GM12878 (cell line): ENCODE results near the gene RBMS1. TPM values are rescaled to one million over a fixed set of nuclear protein-coding genes. Genes with fewer than 3 reads are reported as not detected.

ENCODE experiments used
- ATAC-seq: fragments of 200-7000 bp; cut with Tn5 transposase; 3 replicates; pipeline ENCODE4 v1.9.1; 2020; ENCODE audit warnings: mild to moderate bottlenecking, moderate library complexity
- BruUV-seq: library from RNA; stranded (reverse); fragments of 400-500 nt; replicated peaks from 2 replicates; lab custom pipeline; 2021; lab: Mats Ljungman, UMichigan
- CTCF ChIA-PET: fragments of 300-600 bp; sonication (Branson Sonifier 250); formaldehyde crosslinking; extraction: SDS; loops from one replicate; lab custom pipeline; 2021; ENCODE audit warnings: inconsistent platforms; lab: Yijun Ruan, JAX
- POLR2A ChIA-PET: fragments of 350-600 bp; formaldehyde crosslinking; extraction: SDS; loops from one replicate; lab custom pipeline; 2021; ENCODE audit warnings: inconsistent platforms; lab: Charles Lee
- RAD21 ChIA-PET: fragments of 300-600 bp; sonication (Branson Sonifier 250); formaldehyde crosslinking; loops from one replicate; lab custom pipeline; 2023; ENCODE audit warnings: antibody characterized with exemption; ENCODE audit not compliant: unreplicated experiment; lab: Charles Lee
- SMC1A ChIA-PET: fragments of 300-600 bp; sonication (Branson Sonifier 250); formaldehyde crosslinking; loops from one replicate; lab custom pipeline; 2023; ENCODE audit not compliant: unreplicated experiment, uncharacterized antibody; lab: Charles Lee
- DNase-seq: peaks from one replicate; pipeline ENCODE4 v3.0.0-alpha.2; 2011; ENCODE audit warnings: low read depth, low spot score
- FAIRE-seq: peaks from 3 replicates; lab custom pipeline; 2011; peaks lifted over from hg19 to GRCh38; lab: Jason Lieb, UNC
- H2AFZ ChIP-seq: 2 replicates; pipeline ENCODE4 v1.6.0; 2011; ENCODE audit warnings: low read depth, low read length, control low read depth; ENCODE audit not compliant: control insufficient read depth
- H3K27ac ChIP-seq: 2 replicates; pipeline ENCODE4 v1.5.1; 2011; ENCODE audit warnings: control low read depth; ENCODE audit not compliant: control insufficient read depth, insufficient read depth
- H3K27me3 ChIP-seq, 2 experiments: replicated peaks in 1 of 2; 2 replicates each; pipeline versions ENCODE4 v1.6.0 to v1.6.1; 2011; ENCODE audit warnings: low read length in 1 of 2; ENCODE audit not compliant: control insufficient read depth in 2 of 2, insufficient read depth in 2 of 2
- H3K36me3 ChIP-seq, 2 experiments: 2 replicates each; pipeline ENCODE4 v1.5.1; 2011; ENCODE audit warnings: low read length in 1 of 2; ENCODE audit not compliant: control insufficient read depth in 2 of 2, insufficient read depth in 2 of 2
- H3K4me1 ChIP-seq: 2 replicates; pipeline ENCODE4 v1.6.1; 2011; ENCODE audit warnings: mild to moderate bottlenecking, low read length, moderate library complexity, mixed read lengths; ENCODE audit not compliant: control insufficient read depth, insufficient read depth
- H3K4me2 ChIP-seq: 2 replicates; pipeline ENCODE4 v1.6.0; 2011; ENCODE audit warnings: control low read depth; ENCODE audit not compliant: control insufficient read depth, insufficient read depth
- H3K4me3 ChIP-seq: fragments of 200-600 bp; sonication (generic); 2 replicates; pipeline ENCODE4 v1.5.1; 2016
- H3K79me2 ChIP-seq: 2 replicates; pipeline ENCODE4 v1.6.0; 2011; ENCODE audit warnings: low read length; ENCODE audit not compliant: control insufficient read depth, insufficient read depth
- H3K9ac ChIP-seq: 2 replicates; pipeline ENCODE4 v1.8.0; 2011; ENCODE audit warnings: low read length, control low read depth, mixed read lengths; ENCODE audit not compliant: control insufficient read depth, insufficient read depth
- H3K9me3 ChIP-seq: replicated peaks from 3 replicates; pipeline ENCODE4 v1.5.1; 2011; ENCODE audit warnings: mild to moderate bottlenecking, low read length; ENCODE audit not compliant: control insufficient read depth, insufficient read depth
- H4K20me1 ChIP-seq: 2 replicates; pipeline ENCODE4 v1.6.0; 2011; ENCODE audit not compliant: control insufficient read depth, insufficient read depth
- BRCA1 ChIP-seq: IDR thresholded peaks from 2 replicates; pipeline ENCODE4 v1.6.1; 2011; ENCODE audit warnings: low read depth, low read length, improper control_type of control experiment
- E4F1 ChIP-seq: fragments of 450-650 bp; IDR thresholded peaks from 2 replicates; pipeline ENCODE4 v1.6.1; 2018; ENCODE audit warnings: borderline replicate concordance, mild to moderate bottlenecking; ENCODE audit not compliant: partially characterized antibody
- EP300 ChIP-seq, 2 experiments: fragments of 150-350 bp in 1 of 2; IDR thresholded peaks; 2 replicates each; pipeline ENCODE4 v1.6.1; 2011 to 2012; ENCODE audit warnings: low read depth in 2 of 2, low read length in 2 of 2, borderline replicate concordance in 1 of 2, improper control_type of control experiment in 1 of 2, inconsistent platforms in 1 of 2; ENCODE audit not compliant: control insufficient read depth in 1 of 2
- FOXK2 ChIP-seq: fragments of 450-650 bp; IDR thresholded peaks from 2 replicates; pipeline ENCODE4 v1.6.1; 2017; ENCODE audit warnings: mild to moderate bottlenecking, moderate library complexity
- HCFC1 ChIP-seq: fragments of 150-350 bp; IDR thresholded peaks from 2 replicates; pipeline ENCODE4 v1.6.1; 2014; ENCODE audit warnings: low read length
- IRF5 ChIP-seq: fragments of 450-650 bp; IDR thresholded peaks from 2 replicates; pipeline ENCODE4 v1.6.1; 2017; ENCODE audit warnings: borderline replicate concordance
- KLF5 ChIP-seq: fragments of 450-650 bp; IDR thresholded peaks from 2 replicates; pipeline ENCODE4 v1.6.1; 2014; ENCODE audit warnings: mild to moderate bottlenecking; ENCODE audit not compliant: partially characterized antibody
- MEF2B ChIP-seq: fragments of 450-650 bp; IDR thresholded peaks from 2 replicates; pipeline ENCODE4 v1.6.1; 2018; ENCODE audit warnings: mild to moderate bottlenecking, moderate library complexity; ENCODE audit not compliant: partially characterized antibody, poor library complexity, severe bottlenecking
- RUNX3 ChIP-seq: IDR thresholded peaks from 2 replicates; pipeline ENCODE4 v1.6.1; 2012; ENCODE audit warnings: low read length, inconsistent platforms
- SPI1 ChIP-seq: IDR thresholded peaks from 2 replicates; pipeline ENCODE4 v1.6.1; 2011; ENCODE audit warnings: low read depth, mild to moderate bottlenecking, low read length, moderate library complexity, borderline replicate concordance; ENCODE audit not compliant: insufficient read depth
- ZBED1 ChIP-seq: IDR thresholded peaks from 2 replicates; pipeline ENCODE4 v1.6.1; 2016; ENCODE audit warnings: borderline replicate concordance
- ZNF24 ChIP-seq: fragments of 450-650 bp; IDR thresholded peaks from 2 replicates; pipeline ENCODE4 v1.6.1; 2017; ENCODE audit warnings: antibody characterized with exemption, mild to moderate bottlenecking
- ZNF274 ChIP-seq: IDR thresholded peaks from one replicate; pipeline ENCODE4 v1.8.0; 2011; ENCODE audit not compliant: insufficient read length, insufficient read depth
- ZNF384 ChIP-seq: IDR thresholded peaks from 2 replicates; pipeline ENCODE4 v1.6.1; 2012; ENCODE audit warnings: low read depth, mild to moderate bottlenecking, low read length, improper control_type of control experiment, borderline replicate concordance
- WGBS: methylation state at CpG from one replicate; pipeline ENCODE4 v1.1.6; 2016; ENCODE audit warnings: low lambda C conversion rate; ENCODE audit not compliant: insufficient replicate concordance, insufficient coverage; ENCODE audit errors: missing lambda C conversion rate; 5-methylcytosine and 5-hydroxymethylcytosine counted together
- in situ Hi-C: fragments of 300-500 bp; cut with MboI; formaldehyde crosslinking; loops from 9 replicates; pipeline ENCODE4 v1.14.3; 2018; ENCODE audit warnings: mixed read lengths
- intact Hi-C: fragments of 100-400 bp; cut with micrococcal nuclease; formaldehyde crosslinking; loops from one replicate; pipeline ENCODE4 v1.14.2; 2022; ENCODE audit not compliant: unreplicated experiment
- polyA plus RNA-seq, 11 experiments: library from polyadenylated mRNA; depleted of rRNA in 4 of 11; unstranded in 6 of 11; stranded (reverse) in 5 of 11; fragments of >200 nt; fragmentation: Nextera tagmentation in 4 of 11; fragmentation: Illumina TruSeq in 1 of 11; extraction: Ambion mirVana in 4 of 11; extraction: Trizol in 1 of 11; gene quantifications; 1 replicate in 1 of 11; 2 replicates in 10 of 11; pipeline versions ENCODE4 v1.2.1 to v1.2.3, GENCODE V29; 2011 to 2016; ENCODE audit warnings: inconsistent platforms in 2 of 11, missing spikeins in 2 of 11, low read depth in 1 of 11
- total RNA-seq, 4 experiments: library from RNA; depleted of rRNA in 3 of 4; stranded (reverse); fragments of >200 nt in 3 of 4; fragmentation: Illumina TruSeq in 1 of 4; extraction: Trizol in 1 of 4; gene quantifications; 2 replicates each; pipeline versions ENCODE4 v1.2.1 to v1.2.3, GENCODE V29; 2013 to 2021
- TF ChIP-seq, protein P1 (sequence below): fragments of 450-650 bp; IDR thresholded peaks from 2 replicates; pipeline ENCODE4 v1.6.1; 2017; ENCODE audit warnings: mild to moderate bottlenecking, moderate library complexity

RBMS1 gene
- total and polyA plus RNA-seq, 10 of the 15 experiments (the other 5 are each of a cell fraction or from before 2014, with no cell fraction given): 0.04 to 0.31 (median 0.17) TPM; not detected in 1

GRCh38 chr2:160390544-160391455, 102.8 kb downstream of the RBMS1 start:
- SMC1A ChIA-PET: no interaction called here
- DNase-seq: no peak
- FAIRE-seq: no peak
- Histone ChIP-seq H3K27me3 (no peaks in the 10 kb centered on the region; a peak in 1 of 4 replicates), H3K4me2 (no peak overlapping the region), H2AFZ (no peak overlapping the region), H3K4me3 (no peak overlapping the region), H3K36me3 (no peaks in the 10 kb centered on the region), H3K9me3 (no peaks in the 10 kb centered on the region), H3K79me2 (no peaks in the 10 kb centered on the region), H4K20me1 (no peaks in the 10 kb centered on the region), H3K4me1 (no peaks in the 10 kb centered on the region; the same call in 1 of the 2 replicates), H3K27ac (no peak overlapping the region), H3K9ac (no peak overlapping the region)
- CTCF ChIA-PET: no interaction called here
- POLR2A ChIA-PET: no interaction called here
- BruUV-seq: no TSS peak
- intact Hi-C loops: no loop called here
- RAD21 ChIA-PET: no interaction called here
- ATAC-seq: no peak
- 50% methylated on average over 7 of the region's 7 CpGs for WGBS
- in situ Hi-C loops: no loop called here
- TF ChIP-seq E4F1: no peak
- TF ChIP-seq ZNF274: no peak
- TF ChIP-seq ZNF384: no peak
- TF ChIP-seq EP300 (IDR thresholded peaks at IDR 0.05; ENCODE audit: borderline replicate concordance in 1 of 2, control insufficient read depth in 1 of 2, low read depth in 2 of 2, low read length in 2 of 2): no peak
- no peak for TF ChIP-seq ZBED1
- no peak for TF ChIP-seq HCFC1
- TF ChIP-seq KLF5: no peak
- TF ChIP-seq BRCA1: no peak
- no peak for TF ChIP-seq FOXK2
- no peak for TF ChIP-seq MEF2B
- no peak for TF ChIP-seq SPI1
- TF ChIP-seq, protein P1, sequence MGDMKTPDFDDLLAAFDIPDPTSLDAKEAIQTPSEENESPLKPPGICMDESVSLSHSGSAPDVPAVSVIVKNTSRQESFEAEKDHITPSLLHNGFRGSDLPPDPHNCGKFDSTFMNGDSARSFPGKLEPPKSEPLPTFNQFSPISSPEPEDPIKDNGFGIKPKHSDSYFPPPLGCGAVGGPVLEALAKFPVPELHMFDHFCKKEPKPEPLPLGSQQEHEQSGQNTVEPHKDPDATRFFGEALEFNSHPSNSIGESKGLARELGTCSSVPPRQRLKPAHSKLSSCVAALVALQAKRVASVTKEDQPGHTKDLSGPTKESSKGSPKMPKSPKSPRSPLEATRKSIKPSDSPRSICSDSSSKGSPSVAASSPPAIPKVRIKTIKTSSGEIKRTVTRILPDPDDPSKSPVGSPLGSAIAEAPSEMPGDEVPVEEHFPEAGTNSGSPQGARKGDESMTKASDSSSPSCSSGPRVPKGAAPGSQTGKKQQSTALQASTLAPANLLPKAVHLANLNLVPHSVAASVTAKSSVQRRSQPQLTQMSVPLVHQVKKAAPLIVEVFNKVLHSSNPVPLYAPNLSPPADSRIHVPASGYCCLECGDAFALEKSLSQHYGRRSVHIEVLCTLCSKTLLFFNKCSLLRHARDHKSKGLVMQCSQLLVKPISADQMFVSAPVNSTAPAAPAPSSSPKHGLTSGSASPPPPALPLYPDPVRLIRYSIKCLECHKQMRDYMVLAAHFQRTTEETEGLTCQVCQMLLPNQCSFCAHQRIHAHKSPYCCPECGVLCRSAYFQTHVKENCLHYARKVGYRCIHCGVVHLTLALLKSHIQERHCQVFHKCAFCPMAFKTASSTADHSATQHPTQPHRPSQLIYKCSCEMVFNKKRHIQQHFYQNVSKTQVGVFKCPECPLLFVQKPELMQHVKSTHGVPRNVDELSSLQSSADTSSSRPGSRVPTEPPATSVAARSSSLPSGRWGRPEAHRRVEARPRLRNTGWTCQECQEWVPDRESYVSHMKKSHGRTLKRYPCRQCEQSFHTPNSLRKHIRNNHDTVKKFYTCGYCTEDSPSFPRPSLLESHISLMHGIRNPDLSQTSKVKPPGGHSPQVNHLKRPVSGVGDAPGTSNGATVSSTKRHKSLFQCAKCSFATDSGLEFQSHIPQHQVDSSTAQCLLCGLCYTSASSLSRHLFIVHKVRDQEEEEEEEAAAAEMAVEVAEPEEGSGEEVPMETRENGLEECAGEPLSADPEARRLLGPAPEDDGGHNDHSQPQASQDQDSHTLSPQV: no peak
- TF ChIP-seq ZNF24: no peak
- no peak for TF ChIP-seq RUNX3
- TF ChIP-seq IRF5: no peak
